HEK293 (cell line): Measurements from ENCODE around the gene GRM4.

ENCODE experiments used
- BCL11B ChIP-seq: fragments of 450-650 bp; formaldehyde crosslinking; IDR thresholded peaks from 2 replicates; pipeline ENCODE4 v1.5.1; 2016; ENCODE audit warnings: low read depth, missing biosample characterization, missing genetic modification characterization
- GLIS1 ChIP-seq: fragments of 450-650 bp; formaldehyde crosslinking; IDR thresholded peaks from 2 replicates; pipeline ENCODE4 v1.5.1; 2016; ENCODE audit warnings: missing biosample characterization, missing genetic modification characterization
- PRDM2 ChIP-seq: fragments of 450-650 bp; formaldehyde crosslinking; IDR thresholded peaks from 2 replicates; pipeline ENCODE4 v1.5.1; 2016; ENCODE audit warnings: missing biosample characterization, missing genetic modification characterization, borderline replicate concordance
- SP3 ChIP-seq: fragments of 450-650 bp; formaldehyde crosslinking; IDR thresholded peaks from 2 replicates; pipeline ENCODE4 v1.5.1; 2016; ENCODE audit warnings: missing biosample characterization, missing genetic modification characterization
- ZBTB49 ChIP-seq: fragments of 450-650 bp; formaldehyde crosslinking; IDR thresholded peaks from 2 replicates; pipeline ENCODE4 v1.5.1; 2016; ENCODE audit warnings: missing biosample characterization, missing genetic modification characterization, low read depth
- ZBTB6 ChIP-seq: fragments of 450-650 bp; formaldehyde crosslinking; IDR thresholded peaks from 2 replicates; pipeline ENCODE4 v1.5.1; 2017; ENCODE audit warnings: missing biosample characterization, missing genetic modification characterization
- ZEB2 ChIP-seq: fragments of 450-650 bp; formaldehyde crosslinking; IDR thresholded peaks from 2 replicates; pipeline ENCODE4 v1.5.1; 2016; ENCODE audit warnings: missing biosample characterization, missing genetic modification characterization
- ZFP69B ChIP-seq: fragments of 450-650 bp; formaldehyde crosslinking; IDR thresholded peaks from 2 replicates; pipeline ENCODE4 v1.5.1; 2016; ENCODE audit warnings: missing biosample characterization, missing genetic modification characterization
- ZIC2 ChIP-seq: fragments of 450-650 bp; formaldehyde crosslinking; IDR thresholded peaks from 2 replicates; pipeline ENCODE4 v1.5.1; 2016; ENCODE audit warnings: missing biosample characterization, missing genetic modification characterization
- ZNF223 ChIP-seq: fragments of 450-650 bp; formaldehyde crosslinking; IDR thresholded peaks from 2 replicates; pipeline ENCODE4 v1.5.1; 2016; ENCODE audit warnings: missing biosample characterization, missing genetic modification characterization
- ZNF335 ChIP-seq: fragments of 450-650 bp; formaldehyde crosslinking; conservative IDR thresholded peaks from 2 replicates; pipeline ENCODE4 v1.5.1; 2016; ENCODE audit warnings: missing biosample characterization, missing genetic modification characterization
- ZNF37A ChIP-seq: fragments of 450-650 bp; IDR thresholded peaks from 2 replicates; pipeline ENCODE4 v1.5.1; 2018; ENCODE audit warnings: missing biosample characterization, missing genetic modification characterization
- ZNF521 ChIP-seq: fragments of 450-650 bp; formaldehyde crosslinking; IDR thresholded peaks from 2 replicates; pipeline ENCODE4 v1.5.1; 2017; ENCODE audit warnings: missing biosample characterization, mild to moderate bottlenecking, missing genetic modification characterization
- ZNF530 ChIP-seq: fragments of 450-650 bp; formaldehyde crosslinking; IDR thresholded peaks from 2 replicates; pipeline ENCODE4 v1.5.1; 2016; ENCODE audit warnings: low read depth, missing biosample characterization, missing genetic modification characterization
- ZNF544 ChIP-seq: fragments of 450-650 bp; formaldehyde crosslinking; IDR thresholded peaks from 2 replicates; pipeline ENCODE4 v1.5.0; 2017; ENCODE audit warnings: missing biosample characterization, missing genetic modification characterization
- ZNF639 ChIP-seq: fragments of 450-650 bp; formaldehyde crosslinking; IDR thresholded peaks from 2 replicates; pipeline ENCODE4 v1.5.1; 2016; ENCODE audit warnings: missing biosample characterization, missing genetic modification characterization
- ZNF645 ChIP-seq: fragments of 450-650 bp; formaldehyde crosslinking; IDR thresholded peaks from 2 replicates; pipeline ENCODE4; 2016; ENCODE audit warnings: missing biosample characterization, missing genetic modification characterization
- ZNF76 ChIP-seq: fragments of 450-650 bp; formaldehyde crosslinking; IDR thresholded peaks from 2 replicates; pipeline ENCODE4; 2016; ENCODE audit warnings: low read depth, missing biosample characterization, missing genetic modification characterization, borderline replicate concordance
- ZSCAN16 ChIP-seq: fragments of 450-650 bp; formaldehyde crosslinking; IDR thresholded peaks from 2 replicates; pipeline ENCODE4 v1.5.1; 2016; ENCODE audit warnings: missing biosample characterization, missing genetic modification characterization
- ZSCAN18 ChIP-seq: fragments of 450-650 bp; formaldehyde crosslinking; IDR thresholded peaks from 2 replicates; pipeline ENCODE4 v1.5.1; 2016; ENCODE audit warnings: missing biosample characterization, missing genetic modification characterization
- ZSCAN30 ChIP-seq: fragments of 450-650 bp; IDR thresholded peaks from 2 replicates; pipeline ENCODE4 v1.5.1; 2018; ENCODE audit warnings: missing biosample characterization, mild to moderate bottlenecking, missing genetic modification characterization, moderate library complexity
- ZSCAN5A ChIP-seq: fragments of 450-650 bp; formaldehyde crosslinking; IDR thresholded peaks from 2 replicates; pipeline ENCODE4 v1.5.1; 2016; ENCODE audit warnings: missing biosample characterization, missing genetic modification characterization

GRM4 gene

GRCh38 chr6:34154668-34155447 lies 9.0 kb upstream of the GRM4 start (continued):
- TF ChIP-seq ZSCAN5A (tag by site-specific recombination) (no peak), PRDM2 (tag by site-specific recombination) (no peak), ZNF639 (tag by site-specific recombination) (no peak), ZSCAN30 (tag by site-specific recombination) (peak; percentile 70; the same call in 1 of the 2 replicates), ZIC2 (tag by site-specific recombination) (peak; percentile 41; the same call in 1 of the 2 replicates), ZSCAN18 (tag by site-specific recombination) (no peak), ZNF645 (no peak), ZNF530 (no peak), ZEB2 (tag by site-specific recombination) (0 out of 2 replicates have a peak, but pooled peaks have one; percentile 33), ZNF335 (tag by site-specific recombination) (peak; percentile 49; the same call in 1 of the 2 replicates), ZNF37A (tag by site-specific recombination) (no peak), GLIS1 (0 out of 2 replicates have a peak, but pooled peaks have one; percentile 27), ZNF544 (no peak), ZNF521 (tag by site-specific recombination) (no peak), ZNF76 (peak; percentile 30; the same call in 1 of the 2 replicates), SP3 (tag by site-specific recombination) (peak; percentile 61), ZNF223 (tag by site-specific recombination) (no peak), ZSCAN16 (tag by site-specific recombination) (no peak), ZFP69B (0 out of 2 replicates have a peak, but pooled peaks have one; percentile 37), BCL11B (tag by site-specific recombination) (no peak), ZBTB49 (no peak), ZBTB6 (tag by site-specific recombination) (no peak)
